ENCODE data around the gene GALNT17.

DNA sequence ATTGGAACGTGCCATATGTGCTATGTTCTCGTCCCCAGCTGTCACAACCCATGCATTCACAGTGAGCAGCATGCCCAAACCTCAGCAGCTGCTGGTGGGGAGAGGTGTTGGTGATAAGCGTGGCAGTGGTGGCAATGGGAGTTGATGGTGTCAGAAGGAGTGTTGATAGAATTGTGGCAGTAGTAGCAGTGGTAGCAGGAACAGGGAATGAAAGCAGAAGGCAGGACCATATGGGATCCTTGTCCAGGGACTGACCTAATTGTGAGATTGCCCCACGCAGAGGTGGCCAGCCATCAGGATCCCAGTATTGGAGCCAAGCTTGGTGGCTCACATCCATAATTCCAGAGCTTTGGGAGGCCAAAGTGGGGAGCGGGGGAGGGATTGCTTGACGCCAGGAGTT, 276.3 kb downstream of the GALNT17 start:
- no peak for TF ChIP-seq GATA2 (IDR thresholded peaks at IDR 0.05; ENCODE audit: low read depth, low read length)
- TF ChIP-seq GATA3 (IDR thresholded peaks at IDR 0.05; ENCODE audit: low read depth, low read length), result no peak

All from SH-SY5Y (cell line).